ENCODE data around the gene OBSL1.

The OBSL1 gene

GRCh38 chr2:219571311-219572236 is at the start of gene OBSL1:
Gene OBSL1, minus strand, starts transcription at chr2:219571539. Its CDS starts 307 bp downstream, at chr2:219571232.
- TF ChIP-seq CTCF (IDR thresholded peaks at IDR 0.05; ENCODE audit: borderline replicate concordance, insufficient read depth, low read depth, low read length), result no peak
- no peak within 1 kb of the TSS for H3K4me3 ChIP-seq (ENCODE audit: low read depth, low read length)

- no peak overlapping the region for H3K4me3 ChIP-seq (ENCODE audit: low read depth, low read length)
- TF ChIP-seq CTCF (IDR thresholded peaks at IDR 0.05; ENCODE audit: borderline replicate concordance, insufficient read depth, low read depth, low read length), result no peak
Observed at GRCh38 chr2:219620546-219620945, 49.2 kb upstream of the OBSL1 start.

- no peak for TF ChIP-seq CTCF (IDR thresholded peaks at IDR 0.05; ENCODE audit: borderline replicate concordance, insufficient read depth, low read depth, low read length)
- H3K4me3 ChIP-seq (ENCODE audit: low read depth, low read length), result no peak overlapping the region
Observed at GRCh38 chr2:219619235-219619634, 47.9 kb upstream of the OBSL1 start.

GRCh38 chr2:219618733-219619122 is 47.4 kb upstream of the OBSL1 start:
- H3K4me3 ChIP-seq (ENCODE audit: low read depth, low read length), result no peak overlapping the region
- TF ChIP-seq CTCF (IDR thresholded peaks at IDR 0.05; ENCODE audit: borderline replicate concordance, insufficient read depth, low read depth, low read length), result no peak

- no peak overlapping the region for H3K4me3 ChIP-seq (ENCODE audit: low read depth, low read length)
- no peak for TF ChIP-seq CTCF (IDR thresholded peaks at IDR 0.05; ENCODE audit: borderline replicate concordance, insufficient read depth, low read depth, low read length)
Observed at GRCh38 chr2:219616550-219616949, 45.2 kb upstream of the OBSL1 start.

- H3K4me3 ChIP-seq (ENCODE audit: low read depth, low read length), result no peak overlapping the region
- TF ChIP-seq CTCF (IDR thresholded peaks at IDR 0.05; ENCODE audit: borderline replicate concordance, insufficient read depth, low read depth, low read length), result no peak
Observed at GRCh38 chr2:219615894-219616293, 44.6 kb upstream of the OBSL1 start.

- TF ChIP-seq CTCF (IDR thresholded peaks at IDR 0.05; ENCODE audit: borderline replicate concordance, insufficient read depth, low read depth, low read length), result no peak
- no peak overlapping the region for H3K4me3 ChIP-seq (ENCODE audit: low read depth, low read length)
Observed at GRCh38 chr2:219615036-219615435, 43.7 kb upstream of the OBSL1 start.
